ENCODE measurements around the gene BCAS1. TPM values are rescaled to one million over a fixed set of nuclear protein-coding genes. Genes with fewer than 3 reads are reported as not detected.

Gene BCAS1
- total RNA-seq, 1 experiment from 2014 or later = 0.17 TPM

DNA sequence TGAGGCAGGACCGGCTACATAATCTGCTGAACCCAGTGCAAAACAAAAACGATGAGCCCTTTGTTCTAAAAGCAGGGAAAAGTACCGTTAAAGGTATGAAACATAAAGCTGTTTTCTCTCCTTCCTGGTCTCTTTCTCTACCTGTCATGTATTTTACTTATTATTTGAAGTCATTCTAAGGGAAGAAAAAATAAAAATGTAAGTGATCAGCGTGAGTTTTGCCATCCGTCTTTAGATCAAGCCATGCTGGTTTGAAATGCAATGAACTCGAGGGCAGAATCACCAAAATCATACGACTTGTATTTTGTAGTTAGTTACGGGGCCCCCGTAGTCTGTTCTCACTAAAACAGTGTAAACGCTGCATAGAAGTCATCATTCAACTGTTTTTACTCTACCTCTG lies 2.9 kb upstream of the BCAS1 start:
- Histone ChIP-seq H3K9me2 (ENCODE audit: insufficient read depth) (no peaks in the 10 kb centered on the region), H3K27me3 (ENCODE audit: insufficient read depth, low read length) (no peaks in the 10 kb centered on the region), H3K27ac (ENCODE audit: low read depth, low read length) (no peak overlapping the region), H3K9me3 (ENCODE audit: control insufficient read depth in 1 of 2, insufficient read depth in 1 of 2, low read depth in 1 of 2, low read length in 2 of 2) (no peaks in the 10 kb centered on the region), H4K20me1 (ENCODE audit: insufficient read depth) (no peaks in the 10 kb centered on the region), H3K4me1 (ENCODE audit: control insufficient read depth in 1 of 2, insufficient read depth in 2 of 2, low read length in 2 of 2) (peaks cover 23 to 25% of the 10 kb centered on the region in 2 experiments), H3K9ac (ENCODE audit: low read length) (no peak overlapping the region), H3K4me3 (replicated peaks in 1 of 2; ENCODE audit: low read depth in 1 of 2, low read length in 2 of 2) (no peak overlapping the region), H3K4me2 (ENCODE audit: low read length) (no peak overlapping the region), H3K79me2 (ENCODE audit: insufficient read depth, low read length) (no peaks in the 10 kb centered on the region), H3K36me3 (ENCODE audit: control insufficient read depth in 1 of 2, insufficient read depth in 2 of 2, low read length in 2 of 2) (no peaks in the 10 kb centered on the region), H2AFZ (ENCODE audit: low read depth, low read length, poor library complexity, severe bottlenecking) (no peak overlapping the region)
- TF ChIP-seq POLR2AphosphoS5 (IDR thresholded peaks at IDR 0.05; ENCODE audit: low read depth, low read length) (no peak), RAD21 (IDR thresholded peaks at IDR 0.05; ENCODE audit: low read depth) (no peak), EGR1 (IDR thresholded peaks at IDR 0.05; ENCODE audit: low read depth) (no peak), ELF1 (IDR thresholded peaks at IDR 0.05; ENCODE audit: borderline replicate concordance, low read depth) (no peak), REST (IDR thresholded peaks at IDR 0.05; ENCODE audit: low read depth) (no peak), EZH2phosphoT487 (IDR thresholded peaks at IDR 0.05; ENCODE audit: borderline replicate concordance) (no peak), CEBPB (IDR thresholded peaks at IDR 0.05; ENCODE audit: low read depth) (no peak), YY1 (IDR thresholded peaks at IDR 0.05; ENCODE audit: extremely low read depth, insufficient replicate concordance, low read depth, low read length) (no peak)
- DNase-seq (ENCODE audit: low read depth, low spot score) = no peak
- ATAC-seq = no peak
- intact Hi-C loops (cut with micrococcal nuclease) = no loop called here
- BruUV-seq (replicated peaks) = no TSS peak
- RAD21 ChIA-PET (ENCODE audit: low non-redundant PET in 1 of 2, low total read pairs in 2 of 2, uncharacterized antibody in 2 of 2, unreplicated experiment in 2 of 2) = no interaction called here
- POLR2A ChIA-PET = no interaction called here
- CTCF ChIA-PET = no interaction called here
